ENCODE measurements around the gene LRCH3.

LRCH3 gene

DNA sequence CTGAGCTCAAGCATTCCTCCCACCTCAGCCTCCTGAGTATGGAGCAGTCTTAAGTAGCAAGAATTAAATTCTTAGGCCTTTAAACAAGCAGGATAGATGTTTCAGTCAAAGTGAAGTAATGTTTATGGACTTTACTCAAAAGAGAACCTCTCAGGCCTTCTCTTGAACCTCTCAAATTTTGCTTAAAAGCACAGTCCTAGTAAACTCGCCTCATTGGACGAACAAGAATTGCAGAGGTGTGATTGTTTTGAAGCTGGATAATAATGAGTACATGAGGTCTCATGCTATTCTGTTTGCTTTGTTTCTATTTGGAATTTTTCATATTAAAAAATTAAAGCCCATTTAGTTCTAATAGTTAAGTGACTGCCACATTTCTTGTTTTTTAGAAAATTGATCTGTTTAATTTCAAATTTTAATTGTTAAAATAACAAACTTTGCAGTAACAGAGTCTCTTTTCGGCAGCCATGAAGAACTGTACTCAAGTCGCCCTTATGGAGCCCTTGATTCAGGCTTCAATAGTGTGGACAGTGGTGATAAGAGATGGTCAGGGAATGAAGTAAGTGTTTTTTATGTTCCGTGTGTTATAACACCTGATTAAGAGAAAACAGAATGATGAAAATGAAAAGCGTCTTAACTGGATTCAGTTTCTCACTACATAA, 39.4 kb downstream of the LRCH3 start:
- intact Hi-C loops (cut with DNase I; ENCODE audit: low total_unique reads) = no loop called here
- H3K4me3 ChIP-seq = no peak overlapping the region
- H3K9me3 ChIP-seq = no peaks in the 10 kb centered on the region
- peaks cover 51 to 75% (median 74%) of the 10 kb centered on the region in 3 donors for H3K36me3 ChIP-seq
- no peak for DNase-seq
- H3K27me3 ChIP-seq = no peaks in the 10 kb centered on the region
- H3K4me1 ChIP-seq = no peaks in the 10 kb centered on the region
- no peak overlapping the region for H3K27ac ChIP-seq
- TF ChIP-seq, protein P1, sequence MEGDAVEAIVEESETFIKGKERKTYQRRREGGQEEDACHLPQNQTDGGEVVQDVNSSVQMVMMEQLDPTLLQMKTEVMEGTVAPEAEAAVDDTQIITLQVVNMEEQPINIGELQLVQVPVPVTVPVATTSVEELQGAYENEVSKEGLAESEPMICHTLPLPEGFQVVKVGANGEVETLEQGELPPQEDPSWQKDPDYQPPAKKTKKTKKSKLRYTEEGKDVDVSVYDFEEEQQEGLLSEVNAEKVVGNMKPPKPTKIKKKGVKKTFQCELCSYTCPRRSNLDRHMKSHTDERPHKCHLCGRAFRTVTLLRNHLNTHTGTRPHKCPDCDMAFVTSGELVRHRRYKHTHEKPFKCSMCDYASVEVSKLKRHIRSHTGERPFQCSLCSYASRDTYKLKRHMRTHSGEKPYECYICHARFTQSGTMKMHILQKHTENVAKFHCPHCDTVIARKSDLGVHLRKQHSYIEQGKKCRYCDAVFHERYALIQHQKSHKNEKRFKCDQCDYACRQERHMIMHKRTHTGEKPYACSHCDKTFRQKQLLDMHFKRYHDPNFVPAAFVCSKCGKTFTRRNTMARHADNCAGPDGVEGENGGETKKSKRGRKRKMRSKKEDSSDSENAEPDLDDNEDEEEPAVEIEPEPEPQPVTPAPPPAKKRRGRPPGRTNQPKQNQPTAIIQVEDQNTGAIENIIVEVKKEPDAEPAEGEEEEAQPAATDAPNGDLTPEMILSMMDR (IDR thresholded peaks at IDR 0.05) = no peak

DNA sequence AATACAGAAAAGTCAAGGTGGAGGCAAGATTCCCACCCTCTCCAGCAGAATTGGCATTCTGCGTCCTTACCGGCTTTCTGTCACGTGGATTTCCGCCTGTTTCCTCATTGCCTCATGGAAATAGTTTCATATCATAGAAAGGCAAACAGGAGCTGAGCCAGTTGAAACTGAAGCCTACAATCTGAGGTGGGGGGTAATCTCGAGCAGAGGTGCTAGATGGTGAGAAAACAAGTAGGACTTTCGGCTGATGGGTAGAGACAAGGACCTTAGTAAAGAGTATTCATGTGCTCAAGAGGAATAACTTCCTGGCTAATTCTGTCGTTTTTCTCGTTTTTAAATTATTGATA, 39.9 kb downstream of the LRCH3 start:
- H3K9me3 ChIP-seq = no peaks in the 10 kb centered on the region
- no peak for DNase-seq
- no peak overlapping the region for H3K27ac ChIP-seq
- H3K4me3 ChIP-seq = no peak overlapping the region
- intact Hi-C loops (cut with DNase I; ENCODE audit: low total_unique reads) = no loop called here
- no peaks in the 10 kb centered on the region for H3K4me1 ChIP-seq
- TF ChIP-seq, protein P1 (IDR thresholded peaks at IDR 0.05) = no peak
- H3K27me3 ChIP-seq = no peaks in the 10 kb centered on the region
- peaks cover 56 to 80% (median 79%) of the 10 kb centered on the region in 3 donors for H3K36me3 ChIP-seq

DNA sequence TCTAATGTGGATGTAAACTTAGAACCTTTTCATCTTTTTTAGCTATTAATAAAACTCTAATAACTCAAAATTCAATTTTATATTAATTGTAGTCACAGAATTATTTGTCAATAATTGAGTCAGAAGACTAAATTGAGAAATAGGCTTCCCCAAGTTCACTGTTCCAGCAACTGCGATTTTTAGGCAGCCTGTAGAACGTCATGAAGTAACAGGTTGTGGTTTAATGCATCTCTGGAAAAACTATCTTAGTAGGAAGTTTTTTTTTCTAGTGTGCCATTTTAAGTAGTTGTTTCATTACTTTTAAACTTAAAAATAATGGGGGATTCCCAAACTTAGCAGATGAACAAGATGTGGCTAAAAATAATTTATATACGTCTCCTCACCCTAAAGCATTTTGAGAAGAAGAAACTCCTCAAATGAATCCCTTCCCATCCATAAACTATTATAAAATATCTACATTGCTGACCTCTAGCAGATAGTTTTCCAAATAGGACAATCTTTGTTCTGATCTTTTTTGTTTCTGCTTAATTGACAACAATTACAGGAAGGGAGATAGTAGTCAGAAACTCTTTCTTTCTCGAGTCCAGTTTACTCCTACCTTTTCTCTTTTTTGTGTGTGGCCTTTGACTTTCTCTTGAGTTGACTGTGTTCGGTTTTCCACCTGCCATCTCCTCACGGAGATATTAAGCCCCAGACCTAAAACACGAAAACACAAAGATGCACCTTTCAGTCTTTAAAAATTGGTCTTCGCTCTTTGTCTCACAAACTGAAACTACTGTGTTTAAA, 43.1 kb downstream of the LRCH3 start:
- no peak overlapping the region for H3K4me3 ChIP-seq
- no peaks in the 10 kb centered on the region for H3K27me3 ChIP-seq
- no peaks in the 10 kb centered on the region for H3K9me3 ChIP-seq
- H3K36me3 ChIP-seq = peaks cover 63 to 78% (median 73%) of the 10 kb centered on the region in 3 donors
- DNase-seq = no peak
- intact Hi-C loops (cut with DNase I; ENCODE audit: low total_unique reads) = no loop called here
- no peaks in the 10 kb centered on the region for H3K4me1 ChIP-seq
- TF ChIP-seq, protein P1 (IDR thresholded peaks at IDR 0.05) = no peak
- no peak overlapping the region for H3K27ac ChIP-seq

DNA sequence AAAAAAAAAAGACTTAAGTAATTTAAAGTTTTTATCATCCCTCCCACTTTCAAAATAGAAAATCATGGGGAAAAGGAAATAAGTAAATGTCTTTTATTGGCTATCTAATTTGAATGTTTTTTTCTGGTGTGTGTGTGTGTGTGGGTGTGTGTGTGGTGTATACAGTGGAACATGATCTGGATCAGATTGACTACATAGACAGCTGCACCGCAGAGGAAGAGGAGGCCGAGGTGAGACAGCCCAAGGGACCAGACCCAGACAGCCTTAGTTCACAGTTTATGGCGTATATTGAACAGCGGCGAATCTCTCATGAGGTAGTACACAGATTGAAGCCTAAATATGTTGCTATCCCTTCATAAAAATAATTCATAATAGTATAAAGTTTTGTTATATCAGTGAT, 44.5 kb downstream of the LRCH3 start:
- no peaks in the 10 kb centered on the region for H3K4me1 ChIP-seq
- TF ChIP-seq, protein P1 (IDR thresholded peaks at IDR 0.05) = no peak
- H3K27ac ChIP-seq = no peak overlapping the region
- intact Hi-C loops (cut with DNase I; ENCODE audit: low total_unique reads) = no loop called here
- H3K9me3 ChIP-seq = no peaks in the 10 kb centered on the region
- no peaks in the 10 kb centered on the region for H3K27me3 ChIP-seq
- DNase-seq = no peak
- H3K36me3 ChIP-seq = peaks cover 65 to 81% (median 81%) of the 10 kb centered on the region in 3 donors
- H3K4me3 ChIP-seq = no peak overlapping the region

DNA sequence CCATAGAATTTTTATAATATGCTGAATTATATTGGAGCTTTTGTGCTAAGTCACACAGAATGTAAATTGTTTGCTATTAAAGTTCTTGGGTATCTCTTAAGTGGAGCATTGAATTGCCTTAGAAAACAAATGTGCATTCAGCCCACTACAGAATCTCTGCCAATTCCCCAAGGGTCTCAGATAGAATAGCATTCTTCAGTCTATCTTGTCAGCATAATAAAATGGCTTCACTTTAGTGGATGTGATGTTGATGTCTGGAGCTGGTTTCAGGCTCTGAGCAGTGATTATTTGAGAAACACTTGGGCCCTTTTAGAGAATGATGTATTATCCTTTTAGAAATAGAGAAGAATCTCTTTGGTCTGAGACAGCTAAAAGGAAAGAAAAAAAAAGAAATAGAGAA, 45.2 kb downstream of the LRCH3 start:
- intact Hi-C loops (cut with DNase I; ENCODE audit: low total_unique reads) = no loop called here
- Histone ChIP-seq H3K36me3 (peaks cover 65 to 82% (median 81%) of the 10 kb centered on the region in 3 donors), H3K27me3 (no peaks in the 10 kb centered on the region), H3K27ac (no peak overlapping the region), H3K4me3 (no peak overlapping the region), H3K9me3 (no peaks in the 10 kb centered on the region), H3K4me1 (no peaks in the 10 kb centered on the region)
- no peak for DNase-seq
- TF ChIP-seq, protein P1 (IDR thresholded peaks at IDR 0.05) = no peak

All from tibial artery (tissue), 4 donors.